Activated CD4-positive, alpha-beta T cell treated with anti-CD3 and anti-CD28 coated beads, Interleukin-2, amount 50 U/mL, for 4 hours (primary cell): Measurements from ENCODE around the gene AIG1.
"Not testable (repeated sequence)": the region's sequence is repeated elsewhere in the genome, so short reads cannot be mapped to it uniquely, and the experiment has no call there.

Source experiments
- DNase-seq, 2 experiments: peaks; one replicate each; pipeline ENCODE4 v3.0.0-alpha.2; 2020

The AIG1 gene

DNA sequence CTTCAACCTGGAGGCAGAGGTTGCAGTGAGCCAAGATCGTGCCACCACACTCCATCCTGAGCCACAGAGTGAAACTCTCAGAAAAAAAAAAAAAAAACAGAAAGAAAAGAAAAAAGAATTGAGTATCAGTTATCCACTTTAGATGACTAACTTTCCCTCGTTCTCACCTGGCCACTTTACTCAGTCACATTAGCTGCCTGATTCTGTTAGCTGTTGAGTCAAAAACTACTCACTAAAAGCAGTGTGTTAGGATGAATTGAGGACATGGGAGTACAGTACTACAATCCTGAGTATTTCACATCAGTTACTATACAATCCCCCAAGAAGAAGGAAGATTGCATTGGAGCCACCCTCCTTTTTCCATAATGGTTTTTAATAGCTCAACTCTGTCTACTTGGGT is 275.2 kb downstream of the AIG1 start:
- DNase-seq = no peak

DNA sequence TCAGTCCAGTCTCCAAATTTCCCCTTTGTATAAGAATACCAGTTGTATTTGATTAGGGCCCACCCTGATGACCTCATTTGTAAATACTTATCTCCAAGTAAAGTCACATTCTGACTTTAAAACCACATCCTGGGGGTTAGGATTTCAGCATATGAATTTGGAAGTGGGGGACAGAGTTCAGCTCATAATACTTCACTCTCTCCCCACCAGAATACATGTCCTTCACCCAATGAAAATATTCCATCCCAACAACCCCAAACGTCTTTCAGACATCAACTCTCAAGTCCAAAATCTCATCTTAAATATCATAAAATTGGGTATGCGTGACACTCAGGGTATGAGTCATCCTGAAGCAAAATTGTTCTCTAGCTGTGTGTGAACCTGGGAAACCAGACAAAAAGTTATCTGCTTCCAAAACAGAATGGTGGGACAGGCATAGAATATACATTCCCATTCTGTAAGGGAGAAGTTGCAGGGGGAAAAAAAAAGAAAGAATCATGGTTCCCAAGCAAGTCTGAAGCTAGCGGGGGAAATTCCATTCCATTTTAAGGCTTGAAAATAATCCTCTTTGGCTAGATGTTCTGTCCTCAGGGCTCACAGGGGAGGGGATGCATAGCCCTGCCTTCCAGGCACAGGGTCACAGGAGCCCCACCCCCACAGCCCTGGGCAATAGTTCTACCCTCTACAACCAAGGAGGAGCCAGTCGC is 275.9 kb downstream of the AIG1 start:
- no peak for DNase-seq

DNA sequence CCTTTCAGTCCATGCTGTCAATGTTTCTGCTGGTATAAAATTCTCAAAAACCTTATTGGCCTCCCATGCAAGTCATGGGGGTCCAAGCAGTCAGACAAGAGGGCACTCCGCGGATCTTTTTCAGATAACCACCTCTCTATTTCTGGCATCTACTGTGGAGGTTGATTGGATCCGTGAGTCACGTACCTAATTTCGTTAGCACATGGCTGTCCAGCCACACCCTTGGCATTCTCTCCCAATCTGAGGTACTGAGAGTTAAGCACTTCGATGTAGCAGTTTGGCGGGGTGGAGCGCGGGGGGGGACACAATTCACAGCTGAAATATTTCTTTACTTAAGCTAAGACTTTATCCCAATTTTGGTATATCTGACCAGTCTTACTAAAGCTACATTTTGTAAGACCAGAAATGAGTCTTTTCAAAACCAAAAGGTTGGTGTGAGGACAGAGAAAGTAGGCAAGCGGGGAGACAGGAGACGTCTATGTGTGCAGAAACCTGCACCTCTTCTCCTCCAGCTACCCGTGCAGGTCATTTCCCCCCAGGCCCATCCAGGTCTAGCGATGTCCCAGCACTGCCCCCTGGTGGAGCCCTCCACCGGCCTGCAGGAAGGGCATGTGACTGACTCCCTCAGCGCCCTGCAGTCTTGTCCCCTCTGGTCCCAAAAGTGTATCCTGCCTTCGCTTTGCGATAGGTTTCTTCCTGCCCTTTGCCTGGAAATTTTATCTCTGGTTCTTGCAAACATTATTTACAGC is 276.7 kb downstream of the AIG1 start:
- DNase-seq = peak; percentile 31 to 32

DNA sequence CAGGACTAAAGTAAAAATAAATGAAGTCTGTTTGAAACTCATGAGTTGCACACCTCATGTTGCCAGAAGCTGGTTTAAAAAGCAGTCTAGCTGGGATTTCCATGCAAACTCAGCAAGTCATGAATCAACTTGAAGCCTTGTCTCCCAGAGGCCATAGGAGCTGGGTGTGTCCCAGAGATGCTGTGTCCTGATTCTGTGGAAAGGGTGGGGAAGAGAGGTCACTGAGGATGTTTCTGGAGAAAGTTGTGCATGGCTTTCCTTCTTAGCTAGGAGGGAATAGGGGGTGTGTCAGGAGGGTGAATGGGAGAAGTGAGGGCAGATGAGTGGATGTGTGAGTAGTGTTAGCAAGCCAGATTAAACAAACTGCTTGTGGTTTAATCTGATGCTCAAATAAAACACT is 278.5 kb downstream of the AIG1 start:
- no peak for DNase-seq

DNA sequence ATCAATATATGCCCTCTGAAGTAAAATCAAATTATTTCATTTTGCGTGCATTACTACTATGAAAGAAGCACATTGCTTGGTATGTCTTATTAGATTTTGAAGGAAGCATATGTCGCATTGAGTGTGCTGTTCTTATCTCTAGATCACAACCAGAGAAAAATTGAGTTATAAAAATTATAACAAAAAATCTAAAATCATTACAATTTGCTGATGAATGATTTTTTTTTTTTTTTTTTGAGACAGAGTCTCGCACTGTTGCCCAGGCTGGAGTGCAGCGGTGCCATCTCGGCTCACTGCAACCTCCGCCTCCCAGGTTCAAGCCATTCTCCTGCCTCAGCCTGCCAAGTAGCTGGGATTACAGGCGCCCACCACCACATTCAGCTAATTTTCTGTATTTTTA is 284.8 kb downstream of the AIG1 start:
- DNase-seq = not testable (repeated sequence)

DNA sequence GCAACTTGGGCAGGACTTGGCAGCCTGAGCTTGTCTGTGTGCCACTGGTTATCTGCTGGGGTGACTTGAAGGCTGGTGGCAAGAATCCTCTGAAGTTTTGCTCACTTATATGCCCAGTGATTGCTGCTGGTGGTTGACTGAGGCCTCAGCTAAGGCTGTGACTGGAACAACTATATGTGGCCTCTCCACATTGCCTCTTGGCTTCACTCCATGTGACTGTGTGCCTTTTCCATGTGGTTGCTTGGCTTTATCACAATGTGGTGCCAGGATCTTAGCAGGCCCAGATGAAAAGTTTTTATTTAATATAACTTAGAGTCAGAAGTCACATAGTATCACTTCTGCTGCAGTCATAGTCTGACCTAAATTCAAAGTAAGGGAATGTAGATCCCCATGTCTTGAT is 285.3 kb downstream of the AIG1 start:
- DNase-seq = no peak

DNA sequence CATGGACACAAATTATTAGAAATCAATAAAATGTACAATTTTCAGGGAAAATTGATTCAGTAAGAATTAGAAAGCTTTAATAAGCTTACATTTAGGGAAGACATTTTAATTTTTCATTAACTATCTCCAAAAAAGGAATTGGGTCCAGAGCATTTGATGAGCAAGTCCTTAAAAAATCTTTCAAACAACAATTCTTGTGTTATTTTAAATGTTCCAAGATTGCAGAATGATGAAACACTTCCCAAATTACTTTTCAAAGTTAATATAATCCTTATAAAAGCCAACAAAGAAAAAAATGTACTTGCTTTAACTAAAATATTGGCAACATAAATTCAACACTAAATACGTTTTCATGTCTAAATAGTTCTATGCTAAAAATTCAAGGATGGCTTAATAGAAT is 287.8 kb downstream of the AIG1 start:
- DNase-seq = no peak

DNA sequence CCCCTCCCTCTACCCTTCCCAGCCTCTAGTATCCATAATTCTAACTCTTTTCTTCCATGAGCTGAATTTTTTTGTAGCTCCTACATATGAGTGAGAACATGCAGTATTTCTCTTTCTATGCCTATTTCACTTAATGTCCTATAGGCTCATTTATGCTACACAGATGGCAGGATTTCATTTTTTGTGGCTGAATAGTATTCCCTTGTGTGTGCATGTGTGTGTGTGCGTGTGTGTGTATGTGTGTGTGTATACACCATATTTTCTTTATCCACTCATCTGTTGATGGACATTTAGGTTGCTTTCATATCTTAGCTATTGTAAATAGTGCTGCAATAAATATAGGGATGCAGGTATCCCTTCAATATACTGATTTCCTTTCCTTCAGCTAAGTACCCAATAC is 288.8 kb downstream of the AIG1 start:
- no peak for DNase-seq

DNA sequence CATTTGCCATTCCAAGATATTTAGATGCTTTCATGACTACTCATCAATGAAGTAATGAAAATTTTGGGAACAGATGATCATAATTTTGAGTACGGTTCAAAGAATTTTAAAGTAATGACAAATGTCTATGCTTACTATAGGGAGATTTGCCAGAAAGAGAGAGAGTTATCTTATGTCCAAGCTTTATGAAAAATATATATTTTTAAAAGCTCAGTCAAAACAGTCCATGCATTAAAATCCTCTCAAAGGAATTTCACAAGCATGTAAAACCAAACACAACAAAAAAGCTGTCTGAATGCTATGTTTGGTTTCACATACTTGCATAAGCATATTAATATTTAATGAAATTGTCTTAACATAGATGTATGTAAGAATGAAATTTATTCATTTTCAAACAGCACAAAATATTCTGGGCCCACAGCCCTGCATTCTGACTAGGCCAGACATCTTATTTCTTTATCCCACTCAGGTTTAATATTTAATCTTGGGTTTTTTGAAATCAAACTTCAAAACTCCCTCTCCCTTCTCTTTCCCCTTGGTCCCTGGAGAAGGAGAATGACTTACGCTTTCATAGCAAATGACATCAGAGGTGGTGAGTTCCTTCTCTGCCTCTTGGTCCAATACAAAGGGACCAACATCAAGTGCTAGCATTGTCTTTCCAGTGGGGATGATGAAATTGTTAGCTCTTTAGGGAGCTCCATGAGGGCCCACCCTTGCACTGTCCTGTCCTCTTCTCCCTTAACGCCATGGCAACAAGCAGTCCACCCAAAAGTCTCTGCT is 295.6 kb downstream of the AIG1 start:
- no peak for DNase-seq

DNA sequence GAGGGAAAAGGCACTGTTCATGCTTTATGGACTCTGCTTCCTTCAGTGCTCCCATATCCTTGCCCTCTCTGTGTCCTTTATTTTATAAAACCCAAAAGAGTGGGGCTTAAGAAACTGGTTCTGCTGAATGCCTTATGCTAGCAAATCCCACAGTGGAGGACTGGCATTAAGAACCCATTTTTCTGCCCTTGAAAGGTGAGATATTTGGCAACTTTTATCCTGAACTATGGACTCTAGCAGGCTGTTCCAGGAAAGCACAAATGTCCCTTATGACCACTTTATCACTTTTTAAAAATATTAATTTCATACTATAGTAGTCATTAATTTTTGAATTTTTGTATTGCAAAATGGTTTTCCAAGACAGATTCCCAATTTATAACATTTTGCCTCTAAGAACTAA is 296.5 kb downstream of the AIG1 start:
- no peak for DNase-seq

DNA sequence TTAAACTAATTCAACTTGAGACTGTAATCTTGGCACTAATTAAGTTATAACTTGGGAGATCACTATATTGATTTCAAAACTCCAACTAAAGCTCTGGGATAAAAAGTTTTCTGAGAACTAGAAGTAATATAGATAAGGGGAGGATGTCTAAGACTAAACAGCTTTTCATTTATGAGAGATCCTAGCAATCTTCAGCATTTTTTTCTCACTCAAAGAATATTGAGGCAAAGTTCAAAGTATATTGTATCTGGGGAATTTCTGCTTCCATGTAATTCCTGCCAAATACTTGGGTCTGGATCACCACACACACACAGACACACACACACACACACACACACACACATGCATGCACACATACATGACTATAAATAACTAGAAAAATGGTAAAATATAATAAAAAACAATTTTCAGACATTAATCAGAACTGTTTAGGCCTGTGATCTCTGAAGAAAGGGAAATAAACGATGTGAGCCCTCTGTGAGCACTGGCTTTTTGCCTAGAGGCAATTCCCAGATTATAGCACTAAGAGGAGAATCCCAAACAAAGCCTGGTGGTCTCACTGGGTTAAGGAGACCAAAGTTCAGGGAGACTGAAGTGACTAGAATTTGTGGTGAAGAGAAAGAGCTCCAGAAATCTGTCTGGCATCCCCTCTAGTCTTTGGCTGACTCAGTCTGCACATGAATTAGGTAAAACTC is 297.0 kb downstream of the AIG1 start:
- no peak for DNase-seq

DNA sequence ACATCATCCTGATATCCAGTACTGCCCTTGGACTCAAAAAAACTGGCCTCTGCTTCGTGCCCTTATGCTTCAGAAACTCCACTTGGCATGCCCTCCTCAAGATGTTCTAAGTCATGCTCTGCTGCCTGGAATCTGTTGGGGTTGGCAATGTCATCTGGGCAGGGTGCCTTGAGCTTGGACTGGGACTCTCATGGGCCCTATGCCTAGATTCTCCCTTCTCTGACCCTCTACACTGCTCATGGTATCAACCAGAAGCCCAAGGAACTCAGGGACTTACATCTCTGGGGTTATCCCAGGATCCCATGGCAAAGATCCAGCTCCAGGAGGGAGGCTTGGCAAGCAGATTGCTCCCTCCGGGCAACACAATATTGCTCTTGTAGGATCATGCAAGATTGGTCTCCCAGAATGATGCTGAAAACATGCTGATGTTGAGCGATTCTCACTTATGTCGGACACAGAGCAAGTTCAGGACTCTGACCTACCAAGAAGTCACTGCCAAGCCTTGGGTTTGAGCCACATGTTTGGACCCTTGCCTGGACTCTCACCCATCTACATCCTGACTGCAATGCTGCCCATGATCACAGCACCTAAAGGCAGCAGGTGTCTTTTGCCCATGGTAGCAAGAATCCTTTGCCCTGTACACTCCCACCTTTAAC is 301.0 kb downstream of the AIG1 start:
- no peak for DNase-seq

DNA sequence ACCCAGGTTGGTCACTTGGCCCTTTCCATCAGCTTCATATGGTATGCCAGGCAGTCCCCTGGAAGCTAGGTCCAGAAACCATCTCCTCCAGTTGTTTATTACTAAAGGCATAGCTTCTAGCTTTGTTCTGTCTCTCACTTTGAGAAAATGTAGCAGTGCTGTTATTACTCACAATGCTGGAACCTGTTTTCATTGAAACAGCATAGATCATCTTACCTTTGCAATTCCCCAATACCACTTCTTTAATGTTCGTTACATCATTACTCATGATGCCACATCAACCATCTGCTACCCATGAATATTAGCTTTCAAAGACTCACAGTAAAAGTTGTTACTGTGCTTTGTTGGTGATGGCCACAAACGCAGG is 301.5 kb downstream of the AIG1 start:
- DNase-seq = no peak

DNA sequence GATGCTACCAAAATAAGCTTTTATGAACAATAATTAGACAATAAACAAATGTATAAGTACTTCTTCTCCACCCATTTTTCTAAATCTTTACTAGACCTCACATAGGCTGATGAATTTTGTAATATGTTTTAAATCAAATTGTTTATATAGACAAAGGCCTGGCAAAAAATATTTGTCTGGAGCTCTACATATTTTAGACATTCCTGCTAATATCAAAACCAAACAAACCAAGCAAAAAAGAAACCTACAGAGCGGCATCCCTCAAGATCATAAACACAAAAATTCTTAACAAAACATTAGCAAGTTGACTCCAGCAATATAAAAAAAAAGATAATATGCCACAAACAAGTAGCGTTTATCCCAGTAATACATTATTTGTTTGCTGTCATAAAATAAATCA is 302.6 kb downstream of the AIG1 start:
- no peak for DNase-seq

DNA sequence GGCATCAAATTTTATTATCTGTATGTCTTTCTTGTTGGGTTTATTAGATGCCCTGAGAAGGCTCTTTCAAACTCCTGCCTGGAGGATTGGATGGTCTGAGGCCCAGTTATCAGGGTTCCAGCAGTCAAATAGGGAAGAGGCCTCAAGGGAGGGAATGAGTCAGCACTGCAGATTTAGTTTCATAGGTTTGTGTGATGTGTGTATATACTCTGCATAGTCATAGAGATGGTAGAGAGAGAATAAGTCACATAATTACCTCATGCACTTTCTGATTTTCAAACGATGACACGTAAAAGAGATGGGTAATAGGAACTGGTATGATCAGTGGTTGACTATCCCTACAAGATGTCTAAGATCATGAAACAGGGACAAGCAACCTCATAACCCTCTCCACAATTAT is 307.7 kb downstream of the AIG1 start:
- no peak for DNase-seq

DNA sequence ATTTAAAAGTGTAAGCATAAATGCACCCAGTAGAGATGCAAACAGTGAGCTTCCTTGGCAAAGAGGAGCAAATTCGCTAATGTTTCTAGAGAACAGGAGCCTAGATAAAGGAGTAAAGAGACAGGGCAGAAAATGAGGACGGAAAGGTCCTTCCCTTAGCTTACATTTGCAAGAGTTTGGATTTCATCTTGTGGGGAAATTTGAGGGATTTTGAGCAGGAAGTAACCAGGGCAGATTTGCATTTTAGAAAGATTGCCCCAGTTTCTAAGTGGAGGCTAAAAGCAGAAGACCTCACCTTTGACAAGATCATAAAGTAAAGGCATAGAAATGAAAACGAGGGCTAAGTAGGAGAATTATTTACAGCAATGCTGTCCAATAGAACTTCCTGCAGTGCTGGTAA is 309.3 kb downstream of the AIG1 start:
- DNase-seq = no peak

DNA sequence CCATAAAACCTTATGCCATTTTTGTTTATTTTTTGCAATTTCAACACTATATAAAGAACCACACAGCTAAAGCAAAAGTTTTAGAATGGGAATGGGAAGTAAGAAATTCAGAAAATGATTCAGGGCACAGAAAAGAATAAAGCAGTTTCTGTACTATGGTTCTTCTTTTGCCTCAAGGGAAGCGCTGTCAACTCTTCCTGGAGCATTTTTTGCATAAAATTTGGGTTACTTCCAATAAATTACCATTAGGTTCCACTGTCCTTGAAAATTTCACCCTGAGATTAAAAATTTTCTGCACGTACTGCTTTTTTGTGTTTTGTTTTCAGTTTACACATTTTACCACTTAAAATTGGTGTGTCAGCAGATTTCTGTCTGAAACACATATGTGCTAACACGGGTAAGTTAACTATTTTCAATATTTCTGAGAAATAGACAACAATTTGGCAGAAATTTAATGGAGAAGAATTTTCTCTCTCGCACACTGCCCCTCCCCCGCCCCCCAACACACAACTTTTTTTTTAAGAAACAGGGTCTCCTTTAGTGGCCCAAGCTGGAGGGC is 310.2 kb downstream of the AIG1 start:
- DNase-seq = no peak

DNA sequence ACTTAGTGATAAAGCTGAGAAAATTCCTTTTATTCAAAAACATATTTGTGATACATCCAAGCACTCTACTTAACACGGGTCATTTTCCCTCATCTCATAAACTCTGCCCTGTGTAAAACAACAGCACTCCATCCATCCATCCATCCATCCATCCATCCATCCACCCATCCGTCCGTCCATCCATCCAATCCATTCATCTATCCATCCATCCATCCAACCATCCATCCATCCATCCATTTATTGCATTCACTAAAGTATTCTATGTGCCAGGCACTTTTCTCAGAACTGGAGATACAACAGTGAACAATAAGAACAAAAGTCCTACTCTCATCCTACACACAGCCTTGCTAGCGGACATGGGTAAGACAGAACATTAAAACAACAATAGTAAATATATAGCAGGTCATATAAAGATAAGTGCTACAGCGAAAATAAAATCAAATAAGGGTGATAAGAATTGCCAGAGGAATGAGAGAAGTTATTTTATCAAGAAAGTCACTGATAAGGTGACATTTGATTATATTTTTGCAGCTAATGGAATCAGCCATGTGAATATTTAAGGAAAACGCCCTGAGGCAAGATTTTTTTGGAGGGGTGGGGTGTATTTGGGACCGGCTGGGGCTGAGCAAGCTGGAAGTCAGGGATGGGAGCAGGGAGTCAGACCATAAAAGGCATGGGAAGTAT is 311.7 kb downstream of the AIG1 start:
- no peak for DNase-seq

DNA sequence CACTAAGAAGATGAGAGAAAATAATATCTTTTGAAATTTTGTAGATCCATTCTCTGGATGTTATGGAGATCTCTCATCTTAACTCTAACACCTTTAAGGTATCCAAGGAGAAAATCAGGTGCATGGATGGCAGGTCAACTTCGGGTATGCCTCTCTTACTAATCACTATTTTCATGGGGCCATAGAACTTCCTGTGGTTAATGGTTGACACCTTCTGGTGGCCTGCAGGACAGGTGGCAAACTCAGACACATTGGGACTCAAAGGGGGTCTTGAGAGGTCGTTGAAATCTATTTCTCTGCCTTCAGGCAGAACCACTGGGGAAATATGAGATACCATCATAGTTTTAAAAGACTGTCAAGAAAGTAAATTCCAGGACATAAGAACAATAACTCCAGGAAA is 313.3 kb downstream of the AIG1 start:
- no peak for DNase-seq

DNA sequence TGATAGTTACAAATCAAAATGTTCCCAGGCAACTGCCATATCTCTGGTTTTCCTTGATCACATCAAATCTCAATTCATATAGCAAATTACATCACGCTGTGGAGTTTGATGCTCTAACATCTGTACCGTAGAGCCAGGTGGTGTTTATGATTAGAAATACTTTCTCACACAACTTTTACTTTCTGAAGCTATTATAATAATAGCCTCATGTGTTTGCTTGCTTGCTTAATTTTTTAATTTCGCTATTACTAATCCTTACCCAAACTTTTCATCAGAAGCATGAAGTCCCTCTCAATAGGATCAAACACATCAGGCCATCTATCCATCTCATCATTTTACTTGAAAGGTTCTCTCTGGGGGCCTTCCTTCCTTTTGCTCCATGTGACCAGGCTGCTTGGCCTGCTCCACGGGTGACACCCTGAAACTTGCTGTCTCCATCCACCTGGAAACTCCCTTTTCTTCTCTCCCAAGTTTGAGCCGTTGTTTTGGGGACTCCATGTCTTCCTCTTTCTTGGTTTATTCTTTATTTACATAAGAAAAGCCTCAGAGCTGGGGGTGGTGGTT is 314.4 kb downstream of the AIG1 start:
- no peak for DNase-seq

DNA sequence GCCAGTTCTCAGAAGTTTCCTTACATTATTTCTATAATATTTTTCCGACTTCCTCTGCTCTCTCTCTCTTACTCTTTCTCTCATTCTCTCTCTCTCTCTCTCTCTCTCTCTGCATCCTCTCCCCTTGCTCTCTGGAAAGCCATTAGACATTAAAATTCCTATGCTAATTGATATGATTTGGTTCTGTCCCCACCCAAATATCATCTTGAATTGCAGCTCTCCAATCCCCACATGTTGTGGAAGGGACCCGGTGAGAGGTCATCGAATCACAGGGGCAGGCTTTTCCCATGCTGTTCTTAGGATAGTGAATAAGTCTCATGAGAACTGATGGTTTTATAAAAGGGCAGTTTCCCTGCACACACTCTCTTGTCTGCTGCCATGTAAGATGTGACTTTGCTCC is 315.7 kb downstream of the AIG1 start:
- no peak for DNase-seq

DNA sequence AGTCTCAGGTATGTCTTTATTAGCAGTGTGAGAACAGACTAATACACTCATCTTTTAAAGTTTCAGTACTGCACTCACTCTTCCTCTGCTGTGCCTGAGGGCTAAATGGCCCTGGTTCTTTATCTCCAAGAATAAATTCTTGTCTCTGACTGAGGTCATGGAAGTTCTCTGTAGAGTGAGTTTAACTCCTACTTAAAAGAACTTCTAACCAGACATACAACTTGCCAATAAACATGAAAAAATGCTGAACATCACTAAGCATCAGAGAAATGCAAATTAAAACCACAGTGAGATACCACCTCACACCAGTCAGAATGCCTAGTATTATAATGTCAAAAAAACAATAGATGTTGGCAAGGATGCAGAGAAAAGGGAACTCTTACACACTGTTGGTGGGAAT is 316.2 kb downstream of the AIG1 start:
- no peak for DNase-seq
